HEK293T (cell line): Measurements from ENCODE around the gene ATP8A2.

ENCODE experiments used
- BHLHE40 ChIP-seq: fragments of 450-650 bp; IDR thresholded peaks from 2 replicates; pipeline ENCODE4 v1.6.1; 2016; ENCODE audit warnings: mild to moderate bottlenecking, moderate library complexity, borderline replicate concordance
- FOXM1 ChIP-seq: fragments of 450-650 bp; IDR thresholded peaks from 2 replicates; pipeline ENCODE4 v1.6.1; 2017; ENCODE audit warnings: mild to moderate bottlenecking, borderline replicate concordance
- SP1 ChIP-seq: fragments of 450-650 bp; IDR thresholded peaks from 2 replicates; pipeline ENCODE4 v1.6.1; 2017
- TARDBP ChIP-seq: fragments of 450-650 bp; IDR thresholded peaks from 2 replicates; pipeline ENCODE4 v1.6.1; 2016
- ZNF384 ChIP-seq: fragments of 450-650 bp; IDR thresholded peaks from 2 replicates; pipeline ENCODE4 v1.6.1; 2016

- TF ChIP-seq SP1 (no peak), BHLHE40 (no peak), FOXM1 (no peak), TARDBP (no peak), ZNF384 (no peak)
These were observed 253.6 kb downstream of the ATP8A2 start for GRCh38 chr13:25625414-25625813.
